Stimulated activated CD8-positive, alpha-beta memory T cell treated with anti-CD3 and anti-CD28 coated beads, Interleukin-7, amount 100 ng/mL, for 24 hours (primary cell): Measurements from ENCODE around the gene ENTPD8.
"Not testable (repeated sequence)": the region's sequence is repeated elsewhere in the genome, so short reads cannot be mapped to it uniquely, and the experiment has no call there.

Experiments used
- DNase-seq: peaks from one replicate; pipeline ENCODE4 v3.0.0-alpha.2; 2020; ENCODE audit warnings: low read depth

The ENTPD8 gene

DNA sequence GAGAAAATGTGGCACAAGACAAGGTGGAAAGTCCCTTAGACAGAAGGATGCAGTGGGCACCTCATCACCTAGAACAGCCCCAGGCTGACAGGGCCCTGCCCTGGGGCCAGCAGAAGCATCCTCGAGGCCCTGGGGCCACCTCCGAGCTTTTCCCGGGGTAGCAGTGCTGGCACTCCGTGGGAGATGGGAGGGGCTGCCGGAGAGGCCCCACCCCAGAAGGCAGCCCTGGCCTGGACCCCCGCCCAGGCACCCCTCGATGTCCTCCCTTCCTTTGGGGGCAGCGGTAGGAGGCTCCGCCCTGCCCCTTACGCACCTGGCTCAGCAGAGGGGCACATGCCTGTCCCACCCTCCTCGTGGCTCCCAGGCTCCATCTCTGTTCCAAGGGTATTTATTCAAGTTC lies 35.7 kb upstream of the ENTPD8 start:
- no peak for DNase-seq

DNA sequence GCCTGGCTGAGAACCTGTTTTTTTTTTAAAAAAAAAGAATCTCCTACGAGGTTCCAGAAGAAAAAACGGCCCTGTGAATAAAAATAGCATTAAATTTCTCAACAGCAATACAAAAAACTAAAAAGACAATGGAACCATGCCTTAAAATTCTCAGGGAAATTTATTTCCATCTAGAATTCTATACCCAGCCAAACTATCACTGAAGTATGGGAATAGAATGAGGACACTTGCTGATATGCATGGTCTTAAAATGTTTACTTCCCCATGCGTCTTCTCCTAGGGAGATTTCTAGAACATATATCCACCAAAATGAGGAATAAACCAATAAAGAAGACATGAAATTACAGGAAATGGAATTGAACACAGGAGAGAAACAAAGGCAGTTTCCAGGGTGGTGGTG lies 34.5 kb upstream of the ENTPD8 start:
- no peak for DNase-seq

DNA sequence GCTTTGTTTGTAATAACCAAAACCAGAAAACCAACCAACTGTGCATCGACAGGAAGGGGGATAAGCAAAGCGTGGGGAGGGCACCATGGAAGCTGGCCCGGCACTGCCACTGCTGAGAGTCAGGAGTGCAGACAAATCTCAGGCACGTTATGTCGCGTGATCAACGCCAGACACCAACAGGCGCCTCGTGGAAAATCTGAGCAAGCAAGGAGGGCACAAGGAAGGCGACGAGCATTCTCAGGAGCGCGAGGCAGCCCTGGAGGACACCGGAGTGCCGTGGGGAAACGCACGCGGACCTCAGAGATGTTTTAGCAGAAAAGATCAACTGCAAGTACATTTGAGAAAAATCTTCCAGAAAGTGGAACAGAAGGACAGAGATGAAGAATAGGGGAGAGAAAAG lies 33.1 kb upstream of the ENTPD8 start:
- DNase-seq, result no peak

DNA sequence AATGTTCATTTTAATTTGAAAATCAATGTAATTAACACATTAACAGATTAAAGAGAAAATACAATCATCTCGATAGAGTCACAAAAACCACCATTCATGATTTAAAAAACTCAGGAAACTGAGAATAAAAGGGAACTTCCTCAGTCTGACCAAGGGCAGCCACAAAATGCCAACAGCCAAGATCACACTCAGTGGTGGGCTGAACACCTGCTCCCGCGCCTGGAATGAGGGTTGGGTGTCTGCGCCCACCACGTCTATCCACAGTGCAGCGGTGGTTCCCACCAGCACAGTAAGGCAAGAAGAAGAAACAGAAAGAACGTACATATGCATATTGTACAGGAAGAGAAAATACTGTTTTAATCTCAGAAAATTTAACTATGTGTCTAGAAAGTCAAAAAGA lies 29.6 kb upstream of the ENTPD8 start:
- no peak for DNase-seq

DNA sequence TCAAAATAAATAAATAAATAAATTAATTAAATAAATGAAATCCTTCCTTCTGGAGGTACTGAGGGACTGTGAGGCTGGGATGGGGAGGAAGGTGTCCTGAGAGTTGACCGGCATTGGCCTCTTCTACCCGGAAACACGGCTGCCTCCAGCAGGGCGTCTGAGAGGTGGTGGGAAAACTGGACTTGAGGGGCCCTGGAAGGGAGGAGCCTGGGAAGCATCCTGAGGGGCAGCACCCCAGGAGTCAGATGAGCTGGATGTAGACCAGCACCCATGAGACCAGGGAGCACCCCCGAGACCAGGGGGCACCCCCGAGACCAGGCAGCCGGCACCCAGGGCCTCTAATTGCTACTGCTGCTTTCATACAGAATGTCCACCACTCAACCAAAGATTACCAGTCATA lies 26.7 kb upstream of the ENTPD8 start:
- no peak for DNase-seq

- no peak for DNase-seq
Measured at GRCh38 chr9:137467161-137467581, 26.0 kb upstream of the ENTPD8 start.

DNA sequence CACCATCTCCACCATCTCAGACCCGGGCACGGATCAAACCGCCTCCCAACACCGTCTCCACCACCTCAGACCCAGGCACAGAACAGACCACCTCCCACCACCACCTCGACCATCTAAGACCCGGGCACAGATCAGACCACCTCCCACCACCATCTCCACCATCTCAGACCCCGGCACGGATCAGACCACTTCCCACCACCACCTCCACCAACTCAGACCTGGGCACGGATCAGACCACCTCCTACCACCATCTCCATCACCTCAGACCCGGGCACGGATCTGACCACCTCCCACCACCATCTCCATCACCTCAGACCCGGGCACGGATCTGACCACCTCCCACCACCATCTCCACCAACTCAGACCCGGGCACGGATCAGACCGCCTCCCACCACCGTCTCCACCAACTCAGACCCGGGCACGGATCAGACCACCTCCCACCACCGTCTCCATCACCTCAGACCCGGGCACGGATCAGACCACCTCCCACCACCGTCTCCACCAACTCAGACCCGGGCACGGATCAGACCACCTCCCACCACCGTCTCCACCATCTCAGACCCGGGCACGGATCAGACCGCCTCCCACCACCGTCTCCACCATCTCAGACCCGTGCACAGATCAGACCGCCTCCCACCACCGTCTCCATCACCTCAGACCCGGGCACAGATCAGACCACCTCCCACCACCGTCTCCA lies 25.4 kb upstream of the ENTPD8 start:
- not testable (repeated sequence) for DNase-seq

GRCh38 chr9:137465720-137466388 lies 24.7 kb upstream of the ENTPD8 start:
- DNase-seq, result no peak

GRCh38 chr9:137465000-137465719 lies 24.0 kb upstream of the ENTPD8 start:
- DNase-seq, result no peak

GRCh38 chr9:137464291-137464999 lies 23.3 kb upstream of the ENTPD8 start:
- DNase-seq, result no peak

GRCh38 chr9:137463931-137464290 lies 22.8 kb upstream of the ENTPD8 start:
- DNase-seq, result no peak

DNA sequence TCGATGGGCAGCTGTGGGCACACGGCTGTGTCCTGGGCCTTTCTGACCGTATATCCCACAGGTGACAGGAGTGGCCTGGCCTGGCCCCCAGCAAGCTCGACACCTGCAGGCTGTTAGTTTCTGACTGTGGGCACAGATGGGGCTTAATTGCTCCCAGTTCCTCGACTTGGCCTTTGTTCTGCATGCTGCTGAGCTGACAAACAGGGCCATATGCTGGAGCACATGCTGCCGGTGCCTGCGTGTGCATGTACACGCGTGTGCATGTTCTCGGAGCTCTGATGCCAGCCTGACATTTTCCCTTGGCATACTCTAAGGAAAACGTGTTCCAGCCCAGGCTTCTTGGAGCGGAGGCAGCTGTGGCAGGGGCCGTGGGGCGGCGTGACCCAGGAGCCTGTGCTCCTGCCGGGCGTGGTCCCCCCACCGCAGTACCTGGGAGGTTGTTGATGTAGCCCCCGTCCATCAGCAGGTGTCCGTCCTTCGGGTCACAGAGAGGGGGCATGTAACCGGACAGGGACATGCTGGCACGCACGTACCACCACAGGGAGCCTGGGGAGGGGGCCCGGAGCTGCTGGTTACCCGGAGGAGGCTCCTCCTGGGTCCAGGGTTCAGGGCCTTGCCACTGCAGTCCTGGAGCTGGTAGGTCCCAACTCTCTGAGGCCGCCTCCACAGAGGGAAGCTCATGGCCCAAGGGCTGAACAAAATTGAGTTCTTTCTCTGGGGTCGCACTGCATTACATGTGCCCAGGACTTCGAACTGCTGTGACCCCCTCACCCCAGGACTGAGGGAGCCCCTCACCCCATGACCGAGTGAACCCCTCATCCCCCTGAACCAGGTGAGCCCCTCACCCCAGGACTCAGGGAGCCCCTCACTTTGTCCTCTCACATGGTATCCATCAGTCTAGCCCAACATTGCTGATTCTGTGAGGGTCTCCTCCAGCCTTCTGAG lies 22.1 kb upstream of the ENTPD8 start:
- no peak for DNase-seq

DNA sequence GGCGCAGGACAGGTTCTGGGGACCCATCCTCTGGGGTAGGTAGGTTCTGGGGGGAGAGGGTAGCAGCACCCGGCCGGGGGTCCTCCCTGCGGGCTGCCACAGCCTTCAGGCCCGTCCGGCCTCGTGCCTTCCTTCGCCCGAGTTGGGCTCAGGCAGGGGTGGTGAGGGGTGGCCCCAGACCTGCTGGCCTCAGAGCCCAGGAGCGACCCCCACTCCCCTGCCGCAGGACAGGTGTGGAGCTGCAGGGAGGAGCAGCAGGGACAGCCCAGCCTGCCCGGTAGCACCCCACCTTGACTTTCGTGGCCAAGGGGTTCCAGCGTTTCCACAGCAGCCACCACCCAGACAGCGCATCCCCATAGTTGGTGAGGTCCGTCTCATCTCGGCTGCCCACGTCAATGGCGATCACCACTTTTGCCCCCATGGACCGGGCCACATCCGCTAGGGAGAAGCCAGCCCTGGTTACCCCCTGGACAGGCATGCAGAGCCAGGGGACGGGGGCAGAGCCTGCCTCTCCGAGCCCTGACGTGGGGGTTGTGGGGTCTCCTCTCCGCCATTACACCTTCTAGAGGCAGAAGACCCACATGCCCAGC lies 21.3 kb upstream of the ENTPD8 start:
- no peak for DNase-seq

DNA sequence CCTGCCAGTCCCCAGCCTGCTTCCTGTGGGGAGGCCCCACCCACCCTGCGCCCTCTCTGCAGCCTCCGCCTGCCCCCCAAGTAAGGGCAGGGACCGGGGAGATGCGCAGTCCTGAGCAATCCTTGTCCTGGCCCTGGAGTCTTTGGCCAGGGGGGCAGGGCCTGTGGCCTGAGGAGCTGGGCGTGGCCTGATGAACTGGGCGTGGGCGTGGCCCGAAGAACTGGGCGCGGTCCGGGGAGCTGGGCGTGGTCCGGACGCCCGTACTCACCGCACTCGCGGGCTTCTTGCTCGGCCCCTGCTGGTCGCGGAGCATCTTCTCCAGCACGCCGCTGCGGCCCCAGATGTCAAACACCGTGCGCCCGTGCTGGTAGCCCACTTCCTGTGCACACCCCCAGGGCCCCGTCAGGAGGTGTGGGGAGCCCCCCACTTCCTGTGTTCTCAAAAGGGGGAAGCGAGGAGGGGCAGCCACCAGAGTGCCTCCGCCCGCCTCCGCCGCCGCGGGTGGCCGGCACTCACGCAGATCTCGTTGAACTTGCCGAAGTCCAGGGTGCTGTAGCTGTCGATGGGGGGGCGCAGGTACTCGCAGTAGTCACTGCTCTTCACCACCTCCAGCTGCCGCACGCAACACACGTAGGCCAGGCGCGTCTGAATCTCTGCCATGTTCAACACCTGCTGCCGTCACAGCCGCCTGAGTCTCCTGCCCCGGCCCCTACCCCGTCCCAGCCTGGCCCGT lies 20.7 kb upstream of the ENTPD8 start:
- peak; percentile 66 for DNase-seq

DNA sequence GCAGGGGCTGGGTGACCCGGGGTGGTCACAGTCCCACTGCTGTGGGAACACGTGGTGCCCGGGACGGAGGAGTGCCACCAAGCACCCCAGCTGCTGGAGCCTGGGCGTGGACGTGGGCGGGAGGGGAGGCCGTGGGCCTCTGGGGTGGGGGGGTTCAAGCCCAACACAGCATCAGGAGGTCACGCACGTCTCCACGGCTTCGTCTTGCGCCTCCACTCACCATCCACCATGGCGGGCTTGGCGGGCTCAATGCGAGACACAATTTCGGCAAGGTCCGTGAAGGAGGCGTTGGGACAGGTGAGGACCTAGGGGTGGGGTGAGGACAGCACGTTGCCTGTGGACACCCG lies 20.1 kb upstream of the ENTPD8 start:
- DNase-seq, result no peak

GRCh38 chr9:137460363-137461315 lies 19.5 kb upstream of the ENTPD8 start:
- no peak for DNase-seq

DNA sequence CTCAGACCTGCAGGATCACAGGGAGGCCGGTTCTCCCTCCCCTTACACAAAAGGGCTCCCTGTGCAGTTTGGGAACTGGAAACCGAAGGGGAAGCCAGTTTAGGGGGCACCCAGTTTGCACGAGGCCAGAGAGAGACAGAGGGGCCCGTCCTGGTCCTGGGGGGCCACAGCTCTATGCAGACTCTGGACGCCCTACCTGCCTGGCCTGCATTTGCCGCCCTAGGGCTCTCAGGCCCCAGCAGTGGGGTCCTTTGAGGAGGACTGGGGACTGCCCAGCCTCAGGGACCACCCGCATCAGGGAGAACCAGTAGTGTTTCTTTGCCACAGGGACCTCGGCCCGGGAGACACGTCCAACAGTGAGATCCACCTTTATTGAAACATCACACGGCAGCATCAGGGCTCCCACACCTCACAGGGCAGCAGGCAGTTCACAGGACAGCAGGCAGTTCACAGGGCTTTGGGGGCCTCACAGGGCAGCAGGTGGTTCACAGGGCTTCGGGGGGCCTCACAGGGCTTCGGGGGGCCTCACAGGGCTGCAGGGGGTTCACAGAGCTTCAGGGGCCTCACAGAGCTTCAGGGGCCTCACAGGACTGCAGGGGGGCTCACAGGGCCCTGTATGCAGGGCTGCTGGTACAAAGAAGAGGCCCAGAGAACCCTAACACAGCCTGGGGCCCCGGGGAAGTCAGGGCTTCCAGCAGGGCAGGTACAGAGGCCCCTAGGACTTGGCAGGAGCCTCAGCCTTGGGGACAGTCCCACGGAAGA lies 18.6 kb upstream of the ENTPD8 start:
- DNase-seq, result no peak

DNA sequence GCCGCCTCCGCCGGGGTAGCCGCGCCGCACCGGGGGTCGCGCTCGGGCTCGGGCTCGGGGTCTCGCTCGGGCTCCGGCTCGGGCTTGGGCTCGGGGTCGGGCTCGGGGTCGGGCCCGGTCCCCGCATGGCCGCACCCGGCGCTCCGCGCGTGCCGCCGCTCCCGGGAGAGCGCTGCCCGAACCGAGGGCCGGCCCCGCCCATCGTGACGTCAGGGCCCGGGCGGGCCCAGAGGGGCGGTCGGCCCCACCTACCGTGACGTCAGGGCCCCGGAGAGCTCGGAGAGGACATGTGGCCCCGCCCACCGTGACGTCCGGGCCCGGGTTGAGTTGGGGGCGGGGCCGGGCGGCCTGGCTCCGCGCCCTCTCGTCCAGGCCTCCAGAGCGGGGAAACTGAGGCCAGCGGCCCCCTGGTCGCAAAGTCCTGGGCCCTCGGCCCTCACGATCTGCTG lies 18.0 kb upstream of the ENTPD8 start, which contains the start of gene NSMF:
TSS of gene NSMF (minus strand) at position 183 of the 449 bp plus-strand sequence. CDS start 232 bp downstream, outside the sequence.
- peak; percentile 86 for DNase-seq
